Activated CD4-positive, CD25-positive, alpha-beta regulatory T cell treated with anti-CD3 and anti-CD28 coated beads, Interleukin-2, amount 50 U/mL, for 72 hours (primary cell): ENCODE data around the gene KDM4C.
"Not testable (repeated sequence)": the region's sequence is repeated elsewhere in the genome, so short reads cannot be mapped to it uniquely, and the experiment has no call there.

Experiments used
- DNase-seq: peaks from one replicate; pipeline ENCODE4 v3.0.0; 2021

Gene KDM4C

DNA sequence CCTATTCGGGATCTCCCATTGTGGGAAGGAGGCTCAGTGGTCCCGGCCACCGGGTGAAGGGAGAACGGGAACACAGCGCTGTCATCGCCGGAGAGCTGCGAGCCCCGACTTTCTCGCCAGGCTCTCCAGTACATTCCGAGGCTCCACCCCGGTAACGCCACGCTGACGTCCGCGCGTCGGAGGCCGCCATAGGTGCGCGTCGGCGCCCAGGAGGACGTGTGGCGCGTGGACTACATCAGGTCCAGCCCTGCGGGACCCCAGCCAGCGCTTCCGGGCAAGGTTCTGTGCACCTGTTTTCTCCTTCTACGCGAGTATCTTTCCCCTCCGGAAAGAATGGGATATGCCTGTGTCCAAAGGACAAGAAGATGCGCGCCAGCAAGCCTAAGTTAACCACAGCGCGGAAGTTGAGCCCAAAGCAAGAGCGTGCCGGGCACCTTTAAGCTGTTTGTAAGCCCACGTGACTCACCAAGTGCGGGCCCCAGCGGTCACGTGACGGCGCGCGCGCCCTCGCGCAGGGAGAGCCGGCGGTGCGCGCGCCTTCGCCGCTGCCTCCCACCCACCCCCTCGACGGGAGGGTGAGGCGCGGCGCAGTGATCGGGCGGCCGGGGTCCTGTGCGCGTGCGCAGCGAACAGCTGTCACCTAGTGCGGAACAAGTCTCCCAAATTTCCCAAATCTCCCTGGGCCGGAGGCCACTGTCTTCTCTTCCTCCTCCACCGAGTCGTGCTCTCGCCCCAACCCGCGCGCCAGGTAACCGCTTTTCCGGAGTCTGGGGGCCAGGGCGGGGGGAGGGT lies at the start of gene KDM4C:
KDM4C (plus strand) TSS at position 518 of the 792 bp plus-strand sequence. CDS start 35,016 bp downstream, outside the sequence.
- peak; percentile 92 for DNase-seq

GRCh38 chr9:6708732-6709131 lies 49.0 kb upstream of the KDM4C start:
- DNase-seq = no peak

DNA sequence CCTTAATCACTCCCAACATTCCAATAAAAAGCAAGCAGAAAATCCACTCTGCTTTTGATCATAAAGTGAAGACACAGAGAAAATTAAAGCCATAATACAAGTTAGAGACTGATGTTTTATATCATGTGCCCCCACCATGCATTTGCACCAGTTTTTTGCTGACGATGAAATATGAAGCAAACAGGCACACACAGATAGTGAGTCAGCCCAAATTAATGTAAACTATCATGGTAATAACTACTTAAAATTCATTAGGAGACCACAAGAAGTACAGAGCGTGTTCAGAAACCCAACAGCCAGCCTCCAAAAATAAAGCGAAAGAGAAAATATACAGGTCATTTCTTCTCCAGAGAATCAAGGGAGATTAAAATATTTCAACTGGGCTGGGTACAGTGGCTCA lies 46.4 kb upstream of the KDM4C start:
- no peak for DNase-seq

- no peak for DNase-seq
Measured at GRCh38 chr9:6712041-6712440, 45.7 kb upstream of the KDM4C start.

GRCh38 chr9:6714176-6714575 lies 43.6 kb upstream of the KDM4C start:
- no peak for DNase-seq

DNA sequence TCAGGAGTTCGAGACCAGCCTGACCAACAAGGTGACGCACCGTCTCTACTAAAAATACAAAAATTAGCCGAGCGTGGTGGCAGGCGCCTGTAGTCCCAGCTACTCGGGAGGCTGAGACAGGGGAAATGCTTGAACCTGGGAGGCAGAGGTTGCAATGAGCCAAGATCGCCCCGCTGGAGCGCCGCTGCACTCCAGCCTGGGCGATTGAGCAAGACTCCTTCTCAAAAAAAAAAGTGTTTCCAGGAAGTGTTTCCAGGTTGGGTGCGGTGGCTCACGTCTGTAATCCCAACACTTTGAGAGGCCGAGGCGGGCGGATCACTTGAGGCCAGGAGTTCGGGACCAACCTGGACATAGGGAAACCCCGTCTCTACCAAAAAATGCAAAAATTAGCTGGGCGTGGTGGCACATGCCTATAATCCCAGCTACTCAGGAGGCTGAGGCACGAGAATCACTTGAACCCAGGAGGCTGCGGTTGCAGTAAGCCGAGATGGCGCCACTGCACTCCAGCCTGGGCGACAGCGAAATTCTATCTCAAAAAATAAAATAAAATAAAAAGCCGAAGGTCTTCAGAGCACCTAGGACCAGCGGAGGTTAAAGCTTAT lies 42.5 kb upstream of the KDM4C start:
- DNase-seq = not testable (repeated sequence)

- peak; percentile 65 for DNase-seq
Measured at GRCh38 chr9:6715755-6716643, 41.8 kb upstream of the KDM4C start.

DNA sequence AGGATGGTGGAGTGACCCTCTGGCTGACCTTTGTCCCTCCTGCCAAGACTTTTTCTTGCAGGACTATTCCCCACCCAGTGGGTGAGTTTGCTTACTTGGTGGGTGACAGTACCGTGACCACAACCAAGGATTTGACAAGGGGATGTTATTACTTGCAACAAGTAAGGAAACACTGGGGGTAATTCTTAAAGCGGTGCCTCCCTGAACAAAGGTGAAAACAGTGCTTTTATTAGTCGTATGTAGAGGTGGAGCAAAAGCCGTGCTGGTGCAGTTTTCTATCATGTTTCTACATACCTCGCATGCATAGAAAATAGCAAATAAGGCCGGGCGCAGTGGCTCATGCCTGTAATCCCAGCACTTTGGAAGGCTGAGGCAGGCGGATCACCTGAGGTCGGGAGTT lies 41.0 kb upstream of the KDM4C start:
- DNase-seq = no peak

- no peak for DNase-seq
Measured at GRCh38 chr9:6723881-6724420, 33.8 kb upstream of the KDM4C start.

DNA sequence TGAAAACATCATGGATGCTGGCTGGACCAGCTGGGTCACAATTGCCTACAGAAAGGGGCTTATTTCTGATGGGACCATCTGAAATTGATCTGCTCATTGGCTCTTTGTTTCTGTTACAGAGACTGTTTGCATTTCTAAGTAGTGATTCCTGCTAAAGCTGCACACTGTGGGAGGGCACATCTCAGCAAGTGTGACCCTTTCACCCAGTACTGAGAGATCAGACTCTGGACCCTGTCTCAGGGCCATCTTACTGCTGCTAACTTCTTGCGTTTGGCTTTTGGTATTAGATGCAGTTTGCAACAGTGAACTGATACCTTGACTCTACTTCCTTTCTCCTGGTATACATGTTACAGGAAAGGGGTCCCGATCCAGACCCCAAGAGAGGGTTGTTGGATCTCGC lies 24.5 kb upstream of the KDM4C start:
- DNase-seq = no peak

DNA sequence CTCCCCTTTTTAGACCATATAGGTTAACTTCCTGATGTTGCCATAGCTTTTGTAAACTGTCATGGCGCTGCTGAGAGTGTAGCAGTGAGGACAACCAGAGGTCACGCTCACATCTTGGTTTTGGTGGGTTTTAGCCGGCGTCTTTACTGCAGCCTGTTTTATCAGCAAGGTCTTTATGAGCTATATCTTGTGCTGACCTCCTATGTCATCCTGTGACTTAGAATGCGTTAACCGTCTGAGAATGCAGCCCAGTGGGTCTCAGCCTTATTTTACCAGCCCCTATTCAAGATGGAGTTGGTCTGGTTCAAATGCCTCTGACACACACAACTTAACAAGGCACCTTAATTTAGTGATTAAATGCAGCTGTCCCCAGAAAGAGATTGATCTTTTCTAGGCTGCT lies 23.9 kb upstream of the KDM4C start:
- no peak for DNase-seq

GRCh38 chr9:6735422-6735821 lies 22.4 kb upstream of the KDM4C start:
- DNase-seq = no peak

DNA sequence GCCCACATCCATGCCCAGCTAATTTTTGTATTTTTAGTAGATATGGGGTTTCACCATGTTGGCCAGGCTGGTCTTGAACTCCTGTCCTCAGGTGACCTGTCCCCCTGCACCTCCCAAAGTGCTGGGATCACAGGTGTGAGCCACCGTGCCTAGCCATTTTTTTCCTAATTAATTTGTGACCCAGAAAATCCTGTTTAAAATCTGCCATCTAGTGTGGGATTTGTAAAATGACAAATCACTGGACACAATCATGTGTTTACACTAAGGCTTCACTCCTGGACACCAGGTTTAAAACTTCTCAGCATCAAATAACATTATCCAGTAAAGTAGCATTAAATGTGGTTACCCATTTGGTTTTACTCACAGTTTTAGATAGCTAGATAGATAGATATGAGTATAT lies 18.6 kb upstream of the KDM4C start:
- DNase-seq = no peak

DNA sequence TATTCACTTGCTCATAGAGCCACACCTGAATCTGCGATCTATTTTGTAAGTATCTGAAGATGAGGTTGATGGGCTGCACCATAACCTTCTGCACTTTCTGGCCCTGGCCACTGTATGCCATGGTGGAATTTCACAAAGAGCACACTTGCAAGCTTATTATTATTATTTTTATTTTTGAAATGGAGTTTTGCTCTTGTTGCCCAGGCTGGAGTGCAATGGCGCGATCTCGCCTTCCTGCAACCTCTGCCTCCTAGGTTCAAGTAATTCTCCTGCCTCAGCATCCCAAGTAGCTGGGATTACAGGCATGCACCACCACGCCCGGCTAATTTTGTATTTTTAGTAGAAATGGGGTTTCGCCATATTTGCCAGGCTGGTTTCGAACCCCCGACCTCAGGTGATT lies 8.9 kb upstream of the KDM4C start:
- DNase-seq = not testable (repeated sequence)

- DNase-seq = not testable (repeated sequence)
Measured at GRCh38 chr9:6754861-6755260, 2.9 kb upstream of the KDM4C start.

DNA sequence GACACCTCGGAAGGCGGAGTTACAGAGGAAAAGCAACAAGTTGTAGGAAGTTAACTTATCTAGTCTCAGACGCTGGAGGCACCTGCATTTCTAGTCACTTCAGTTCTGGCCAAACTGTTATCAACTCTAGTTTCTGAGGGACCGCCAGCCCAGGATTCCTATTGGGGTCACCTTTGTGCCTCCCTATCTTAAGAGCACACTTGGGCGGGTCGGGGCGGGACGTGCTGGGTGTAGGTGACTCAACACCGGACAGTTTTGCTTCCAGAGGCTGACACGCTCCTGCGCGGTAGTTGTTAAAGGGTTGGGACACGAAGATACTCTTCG lies 679 bp upstream of the KDM4C start:
- DNase-seq = no peak

DNA sequence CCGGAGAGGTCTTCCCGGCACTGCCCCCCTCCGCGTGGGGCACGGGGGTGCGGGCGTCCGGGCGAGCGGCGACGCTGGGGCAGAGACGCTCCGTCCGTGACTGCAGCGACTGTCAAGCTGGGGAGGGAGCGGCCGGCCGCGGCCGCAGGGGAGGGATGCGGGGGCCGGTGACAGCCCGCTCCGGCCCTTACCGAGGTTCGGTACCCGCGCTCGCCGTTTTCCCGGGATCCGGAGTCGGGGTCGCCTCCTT lies 400 bp downstream of the KDM4C start:
- no peak for DNase-seq

DNA sequence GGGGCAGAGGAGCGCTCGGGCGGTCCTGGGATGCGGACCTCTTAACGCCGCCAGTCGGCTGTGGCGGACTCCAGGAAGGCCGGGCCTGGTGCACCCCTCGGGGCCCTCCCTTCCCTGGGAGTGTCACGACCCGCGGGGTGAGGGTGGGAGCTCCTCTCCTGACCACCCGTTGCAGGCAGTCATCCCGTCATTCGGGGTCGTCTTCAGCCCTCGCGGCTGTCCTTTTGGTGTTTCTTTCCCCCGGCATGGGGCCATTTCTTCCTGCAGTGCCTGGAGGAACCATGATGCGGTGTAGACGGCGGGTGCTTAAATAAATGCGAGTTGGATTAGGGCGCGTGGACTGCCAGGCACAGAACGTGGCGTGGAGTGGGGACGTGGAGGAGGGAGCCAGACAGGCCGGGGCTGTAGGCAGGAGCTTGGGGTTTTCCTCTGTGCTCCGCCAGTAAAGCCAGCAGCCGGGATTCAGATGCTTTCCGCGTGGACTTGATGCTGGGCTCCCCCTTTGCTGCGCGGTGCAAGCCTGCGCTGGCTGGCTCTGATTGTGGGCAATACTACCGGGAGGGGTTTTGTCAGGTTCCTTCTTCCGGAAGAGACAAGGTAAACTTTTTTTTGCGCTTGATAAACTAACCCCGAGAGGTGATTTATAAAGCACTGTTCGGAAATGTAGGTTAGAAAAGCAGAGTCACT lies 868 bp downstream of the KDM4C start:
- DNase-seq = peak; percentile 59

DNA sequence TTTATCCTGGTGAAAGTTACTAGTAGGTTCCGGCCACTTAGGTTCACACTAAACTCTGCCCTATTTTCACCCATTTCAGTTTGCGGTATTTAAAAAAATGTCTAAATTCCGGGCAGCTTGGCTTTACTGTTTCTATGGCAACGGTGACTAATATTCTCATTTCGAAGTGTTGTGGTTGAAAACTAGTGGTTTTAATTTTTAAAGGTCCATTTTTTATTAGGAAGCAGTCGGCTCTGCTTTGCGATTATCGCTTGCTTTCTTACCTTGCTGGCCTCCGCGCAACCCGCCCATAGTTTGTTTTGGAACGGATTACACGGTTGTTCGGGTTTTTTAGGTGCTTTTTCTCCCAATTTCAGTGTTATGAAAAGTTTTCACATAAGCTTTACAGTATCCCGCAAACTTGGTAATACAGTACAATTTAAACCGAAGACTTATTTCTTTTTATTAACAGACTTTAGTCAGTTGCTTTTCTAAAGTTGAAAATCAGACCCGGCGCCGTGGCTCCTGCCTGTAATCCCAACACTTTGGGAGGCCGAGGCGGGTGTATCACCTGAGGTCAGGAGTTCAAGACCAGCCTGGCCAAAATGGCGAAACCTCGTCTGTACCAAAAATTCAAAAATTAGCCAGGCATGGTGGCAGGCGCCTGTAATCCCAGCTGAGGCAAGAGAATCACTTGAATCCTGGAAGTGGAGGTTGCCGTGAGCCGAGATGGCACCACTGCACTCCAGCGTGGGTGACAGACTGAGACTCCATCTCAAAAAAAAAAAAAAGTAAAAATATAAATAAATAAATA lies 1.6 kb downstream of the KDM4C start:
- no peak for DNase-seq

- DNase-seq = no peak
Measured at GRCh38 chr9:6761306-6761705, 3.5 kb downstream of the KDM4C start.

GRCh38 chr9:6763244-6763643 lies 5.5 kb downstream of the KDM4C start:
- DNase-seq = no peak

GRCh38 chr9:6764011-6764410 lies 6.2 kb downstream of the KDM4C start:
- no peak for DNase-seq
